ENCODE results near the gene CTNNBIP1.

DNA sequence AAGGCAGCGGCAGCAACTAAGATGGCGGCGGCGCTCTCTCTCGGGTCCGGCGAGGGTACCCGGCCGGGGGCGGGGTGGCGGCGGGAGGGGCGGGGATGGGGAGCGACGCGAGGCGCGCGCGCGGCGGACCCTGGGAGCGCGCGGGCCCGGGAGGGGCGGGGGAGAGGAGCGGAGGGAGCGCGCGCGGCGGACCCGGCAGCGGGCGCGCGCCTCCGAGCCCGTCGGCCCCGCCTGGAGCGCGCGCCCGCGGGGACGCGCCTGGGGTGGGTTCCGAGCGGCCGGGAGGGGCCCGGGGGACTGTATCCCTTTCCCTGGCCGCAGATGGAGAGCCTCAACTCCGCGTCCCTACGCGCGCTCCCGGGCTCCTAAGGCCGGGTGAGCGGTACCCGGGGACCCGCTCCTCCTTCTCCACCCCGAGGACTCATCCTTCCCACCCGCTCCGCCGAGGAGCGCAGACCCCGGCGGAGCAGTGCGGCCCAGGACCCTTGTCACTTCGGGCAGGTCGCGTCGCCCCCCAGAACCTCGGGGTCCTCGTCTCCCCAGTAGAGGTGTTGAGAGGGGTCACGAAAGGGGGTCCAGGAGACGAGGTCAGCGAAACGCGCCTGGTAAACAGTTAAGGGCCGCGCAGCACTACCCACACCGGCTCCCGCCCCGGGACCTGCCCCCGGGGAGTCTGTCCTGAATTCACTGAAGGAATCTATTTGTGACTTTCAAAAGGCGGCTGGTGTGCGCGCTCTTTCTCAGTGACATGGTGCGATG is 85.9 kb downstream of the CTNNBIP1 start, which contains the start of gene CLSTN1:
- TF ChIP-seq CTCF (IDR thresholded peaks at IDR 0.05; ENCODE audit: extremely low read depth in 1 of 2, insufficient read depth in 1 of 2, low read depth in 1 of 2, low read length in 2 of 2) = no peak
- TF ChIP-seq POLR2A (IDR thresholded peaks at IDR 0.05; ENCODE audit: low read depth, low read length) = no peak
